Stimulated activated CD4-positive, alpha-beta T cell treated with anti-CD3 and anti-CD28 coated beads, Interleukin-15, amount 100 ng/mL, for 1 hour (primary cell): ENCODE results near the gene ZNF740.
A peak's percentile ranks its signal among the peaks of the same experiment; 100 is the strongest.

Experiments used
- DNase-seq, 2 donors: peaks; one replicate each; pipeline ENCODE4 v3.0.0-alpha.2; 2020; ENCODE audit warnings: low read depth in 1 of 2, low spot score in 1 of 2

Gene ZNF740

DNA sequence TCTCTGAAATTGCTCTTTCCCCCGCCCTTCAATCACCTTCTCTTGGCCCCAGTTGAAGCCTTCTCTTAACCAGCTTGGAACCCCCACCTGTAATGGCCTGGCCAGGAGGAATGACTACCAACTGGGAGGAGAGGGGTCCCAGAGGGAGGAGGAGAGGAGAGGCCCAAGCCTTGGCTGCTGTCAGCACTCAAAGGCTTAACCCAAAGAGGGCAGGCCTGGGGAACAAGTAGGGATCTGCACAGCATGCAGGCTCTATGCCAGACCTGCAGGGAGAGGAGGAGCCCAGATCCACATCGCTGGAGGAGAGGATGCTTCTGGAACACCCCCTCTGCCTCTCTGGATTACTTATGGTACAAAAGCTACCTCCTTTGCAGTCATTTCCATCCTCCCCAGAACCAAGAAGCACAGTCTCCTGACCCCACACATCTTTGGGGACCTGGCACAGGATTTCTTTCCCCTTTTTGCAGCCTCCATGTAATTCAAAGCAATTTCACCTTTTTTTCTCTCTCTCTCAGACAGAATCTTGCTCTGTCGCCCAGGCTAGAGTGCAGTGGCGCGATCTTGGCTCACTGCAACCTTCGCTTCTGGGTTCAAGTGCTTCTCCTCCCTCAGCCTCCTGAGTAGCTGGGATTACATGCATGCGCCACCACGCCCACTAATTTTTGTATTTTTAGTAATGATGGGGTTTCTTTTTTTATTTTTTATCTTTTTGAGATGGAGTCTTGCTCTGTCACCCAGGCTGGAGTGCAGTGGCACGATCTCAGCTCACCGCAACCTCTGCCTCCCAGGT is 45.3 kb downstream of the ZNF740 start:
- no peak for DNase-seq

DNA sequence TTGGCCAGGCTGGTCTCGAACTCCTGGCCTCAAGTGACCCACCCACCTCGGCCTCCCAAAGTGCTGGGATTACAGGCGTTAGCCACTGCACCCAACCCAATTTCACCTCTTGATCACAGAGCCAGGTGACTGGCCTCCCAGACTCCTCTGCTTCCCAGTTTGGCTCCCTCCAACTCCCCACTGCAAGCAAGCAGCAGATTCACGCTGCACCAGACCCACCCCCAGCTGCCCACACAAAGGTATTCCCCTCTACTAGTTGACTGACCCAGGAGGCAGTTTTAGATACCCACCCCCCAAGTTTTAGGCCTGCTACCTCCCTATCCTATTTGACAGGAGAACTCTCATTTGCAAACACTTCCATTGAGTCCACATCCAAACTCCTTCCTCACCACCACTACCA is 46.3 kb downstream of the ZNF740 start:
- no peak for DNase-seq

GRCh38 chr12:53227341-53227740 is 46.8 kb downstream of the ZNF740 start:
- no peak for DNase-seq

DNA sequence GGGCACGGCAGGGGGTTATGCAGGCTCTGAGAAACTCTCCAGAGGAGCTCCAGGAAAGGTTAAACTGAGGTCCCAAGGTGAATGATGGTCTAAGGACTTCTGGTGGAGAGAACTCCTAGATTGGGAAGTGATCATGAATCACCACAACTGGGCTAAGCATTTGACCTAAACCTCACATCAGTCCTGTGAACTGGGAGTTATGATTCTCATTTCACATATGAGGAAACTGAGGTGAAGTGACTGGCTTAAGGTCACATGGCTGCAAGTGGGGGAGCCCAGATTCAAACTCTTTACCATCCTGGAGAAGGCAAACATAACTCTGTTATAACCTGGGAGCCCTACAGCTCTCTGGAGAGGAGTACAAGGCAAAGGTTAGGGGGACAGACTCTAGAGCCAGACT is 47.3 kb downstream of the ZNF740 start:
- DNase-seq = no peak

DNA sequence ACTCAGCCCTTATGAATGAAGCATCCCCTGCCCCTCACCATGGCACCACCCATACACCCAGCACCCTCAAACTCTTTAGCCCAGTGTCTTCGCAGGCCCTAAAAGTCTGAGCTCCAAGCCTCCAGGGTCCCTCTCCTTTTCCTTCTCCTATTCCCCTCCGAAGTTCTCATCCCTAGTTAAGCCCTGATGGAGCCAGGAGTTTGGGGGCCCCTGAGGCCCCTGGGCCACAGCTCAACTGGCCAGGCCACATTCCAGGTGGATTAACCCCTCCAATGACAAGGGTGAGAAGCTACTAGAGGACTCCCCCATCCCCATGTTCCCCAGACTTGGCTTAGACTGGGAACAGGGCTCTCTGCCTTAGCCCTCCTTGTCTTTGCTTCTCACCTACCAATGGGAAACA is 48.9 kb downstream of the ZNF740 start:
- no peak for DNase-seq

DNA sequence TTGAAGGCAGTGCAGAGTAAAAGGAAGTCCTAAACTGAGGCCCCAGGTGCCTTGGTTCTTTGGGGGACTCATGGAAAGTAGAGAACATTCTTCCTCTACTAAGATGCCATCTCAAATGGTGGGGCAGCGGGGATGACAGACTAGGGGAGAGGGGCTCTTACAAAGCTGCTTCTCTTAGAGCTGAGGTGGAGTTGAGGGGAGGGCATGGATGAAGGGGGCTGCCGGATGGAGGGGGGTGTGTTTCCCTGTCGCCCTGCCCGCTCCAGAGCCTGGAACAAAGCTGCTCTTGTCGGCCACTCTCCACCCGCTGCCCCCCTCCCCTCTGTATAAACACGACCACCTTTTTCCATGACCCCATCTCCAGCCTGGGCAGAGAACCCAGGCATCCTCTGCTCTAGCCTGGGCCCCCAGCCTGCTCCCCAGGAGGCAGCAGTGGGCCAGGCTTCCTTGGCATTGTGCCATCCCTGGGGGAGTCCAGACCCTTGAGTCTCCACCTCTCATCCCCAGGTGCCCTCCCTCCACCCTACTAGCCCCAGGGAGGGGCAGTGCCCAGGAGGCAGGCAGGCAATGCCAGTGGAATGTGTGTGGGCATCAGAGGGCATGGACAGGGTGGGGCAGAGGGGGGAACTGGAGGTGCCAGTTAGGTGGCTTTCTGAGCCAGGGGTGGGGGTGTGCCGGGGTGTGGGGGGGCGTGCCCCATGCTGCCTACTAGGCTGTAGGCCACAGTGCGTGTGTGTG is 49.8 kb downstream of the ZNF740 start:
- no peak for DNase-seq

GRCh38 chr12:53231671-53231920 is 51.1 kb downstream of the ZNF740 start:
- DNase-seq = no peak

- DNase-seq = peak; percentile 48 to 62
Observed at GRCh38 chr12:53231921-53232645, 51.6 kb downstream of the ZNF740 start, which contains the start of gene RARG. TSS of gene RARG (minus strand) at chr12:53232209. CDS start at chr12:53227545, 4,664 bp downstream.

- DNase-seq = no peak
Observed at GRCh38 chr12:53232646-53233461, 52.3 kb downstream of the ZNF740 start.

DNA sequence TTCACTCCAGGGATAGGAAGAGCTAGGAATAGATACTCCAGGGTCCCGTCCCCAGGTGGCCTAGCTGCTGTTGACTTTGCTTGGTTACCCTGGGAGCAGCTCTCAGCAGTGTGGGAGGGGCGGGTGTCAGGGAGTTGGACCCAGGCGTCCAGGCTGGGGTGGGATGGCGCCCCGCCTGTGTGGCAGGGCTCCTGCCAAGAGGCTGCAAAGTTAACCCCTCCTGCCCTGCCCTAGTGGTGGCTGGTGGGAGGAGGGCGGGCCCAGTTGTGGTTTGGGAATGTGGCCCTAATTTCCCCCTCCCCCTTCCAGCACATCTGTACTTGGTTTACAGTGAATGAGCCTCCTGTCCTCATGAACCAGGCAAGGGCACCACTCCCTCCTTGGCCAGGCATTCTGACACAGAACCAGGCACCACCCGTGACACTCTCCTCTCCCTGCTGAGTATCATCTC is 53.2 kb downstream of the ZNF740 start:
- no peak for DNase-seq

DNA sequence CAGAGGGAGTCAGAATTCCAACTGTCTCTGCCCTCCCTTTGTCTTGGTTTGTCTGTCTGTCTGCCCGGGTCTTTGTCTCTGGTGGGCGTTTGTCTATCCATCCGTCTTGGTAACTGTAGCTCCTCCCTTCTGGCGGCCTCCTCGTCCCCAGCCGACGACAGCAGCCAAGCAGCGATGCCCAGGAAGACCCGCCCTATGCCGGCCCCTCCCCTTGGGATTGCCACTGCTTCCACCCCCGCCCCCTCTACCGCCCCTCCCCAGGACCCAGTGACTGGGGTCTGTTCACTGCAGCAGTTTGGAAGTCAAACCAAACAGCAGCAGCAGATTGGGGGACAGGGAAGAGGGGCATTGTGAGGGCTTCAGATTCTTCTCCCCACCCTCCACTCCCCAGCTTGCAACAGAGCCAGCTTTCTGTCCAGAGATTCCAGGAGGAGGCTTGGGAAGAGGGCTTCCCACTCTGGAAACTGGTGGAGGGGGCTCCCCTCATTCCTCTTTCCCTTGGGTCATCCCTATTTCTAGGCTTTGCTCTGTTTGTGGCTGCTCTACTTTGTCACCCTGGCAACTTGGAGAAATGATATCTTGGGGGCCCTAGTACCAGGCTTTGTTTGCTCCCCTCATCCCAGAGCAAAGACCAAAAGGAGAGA is 53.9 kb downstream of the ZNF740 start:
- no peak for DNase-seq

GRCh38 chr12:53235164-53235563 is 54.6 kb downstream of the ZNF740 start:
- no peak for DNase-seq

DNA sequence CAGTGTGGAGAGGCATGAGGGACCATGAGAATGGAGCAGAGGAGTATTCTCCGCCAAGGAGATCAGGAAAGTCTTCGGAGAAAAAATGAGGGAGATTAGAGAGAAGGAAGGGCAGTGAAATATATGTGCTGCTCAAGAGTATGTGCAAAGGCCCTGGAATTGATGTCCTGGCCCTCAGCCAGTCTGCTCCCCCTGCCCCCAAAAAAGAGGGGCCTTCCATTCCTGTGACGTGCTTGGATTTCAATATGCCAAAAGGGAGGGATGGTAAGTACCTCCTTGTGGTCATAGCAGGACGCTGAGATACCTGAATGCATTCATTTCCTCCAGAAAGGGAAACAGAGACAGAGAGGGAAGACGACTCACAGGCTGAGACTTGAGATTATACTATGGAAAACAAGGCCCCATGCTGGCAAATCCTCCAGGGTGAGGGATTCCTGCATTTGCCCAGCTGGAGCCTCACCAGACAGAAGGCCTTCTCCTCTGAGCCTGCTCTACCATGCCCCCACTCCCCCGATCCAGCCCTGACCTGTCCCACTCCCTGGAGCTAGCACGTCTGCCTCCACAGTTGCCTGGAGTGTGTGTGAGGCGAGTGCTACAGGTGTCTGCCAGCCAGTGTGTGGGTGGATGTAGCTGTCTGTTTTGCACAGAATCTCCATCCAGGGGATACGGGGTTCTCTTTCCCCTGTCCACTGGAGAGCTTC is 55.4 kb downstream of the ZNF740 start:
- DNase-seq = no peak

DNA sequence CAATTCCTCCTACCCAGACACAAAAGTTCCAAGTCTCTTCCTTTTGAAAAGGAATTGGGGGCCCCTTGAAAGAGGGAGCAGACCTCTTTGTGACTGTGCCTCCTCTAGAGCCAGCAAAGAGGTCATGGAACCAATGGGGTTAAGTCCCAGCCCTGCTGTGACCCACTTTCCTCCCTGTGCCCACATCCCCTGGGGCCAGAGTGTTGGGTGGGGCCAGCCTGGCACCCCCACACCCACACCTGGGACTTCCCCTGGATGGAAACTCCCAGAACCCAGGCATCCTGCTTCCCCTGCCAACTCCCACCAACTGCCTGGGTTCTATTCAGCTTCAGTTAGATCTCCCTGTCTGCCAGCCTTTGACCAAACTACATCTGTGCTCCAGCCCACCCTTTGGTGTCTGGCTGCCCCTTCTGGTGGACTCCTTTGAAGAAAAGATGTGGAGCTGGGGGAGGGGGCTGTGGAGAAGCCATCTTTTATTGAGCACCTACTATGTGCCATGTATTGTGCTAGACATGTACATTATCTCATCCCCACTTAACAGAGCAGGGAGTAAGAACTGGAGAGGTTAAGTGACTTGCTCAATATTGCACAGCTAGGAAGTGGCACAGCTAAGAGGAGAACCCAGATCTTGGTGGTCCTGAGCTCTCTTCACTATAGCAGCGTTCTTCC is 56.1 kb downstream of the ZNF740 start:
- peak in 1 of 2 donors; percentile 37 for DNase-seq

DNA sequence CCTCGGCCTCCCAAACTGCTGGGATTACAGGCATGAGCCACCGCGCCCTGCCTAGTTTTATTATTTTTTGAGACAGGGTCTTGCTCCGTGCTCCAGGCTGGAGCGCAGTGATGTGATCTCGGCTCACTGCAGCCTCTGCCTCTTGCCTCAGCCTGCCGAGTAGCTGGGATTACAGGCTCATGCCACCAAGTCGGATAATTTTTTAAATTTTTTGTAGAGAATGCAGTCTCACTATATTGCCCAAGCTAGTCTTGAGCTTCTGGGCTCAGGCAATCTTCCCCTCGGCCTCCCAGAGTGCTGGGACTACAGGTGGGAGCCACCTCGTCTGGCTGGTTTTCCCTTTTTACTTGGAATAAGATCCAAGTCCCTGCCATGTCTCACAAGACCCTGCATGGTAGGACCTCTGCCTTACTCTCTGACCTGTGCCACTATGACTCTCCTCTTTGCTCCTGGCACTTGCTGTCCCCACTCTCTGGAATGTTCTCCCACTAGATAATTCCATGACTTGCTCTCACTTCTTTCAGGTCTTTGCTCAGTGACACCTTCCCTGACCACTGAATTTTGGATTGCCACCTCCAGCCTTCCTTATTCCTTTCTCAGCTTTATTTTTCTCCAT is 59.2 kb downstream of the ZNF740 start:
- no peak for DNase-seq

- no peak for DNase-seq
Observed at GRCh38 chr12:53241623-53242412, 61.3 kb downstream of the ZNF740 start.

DNA sequence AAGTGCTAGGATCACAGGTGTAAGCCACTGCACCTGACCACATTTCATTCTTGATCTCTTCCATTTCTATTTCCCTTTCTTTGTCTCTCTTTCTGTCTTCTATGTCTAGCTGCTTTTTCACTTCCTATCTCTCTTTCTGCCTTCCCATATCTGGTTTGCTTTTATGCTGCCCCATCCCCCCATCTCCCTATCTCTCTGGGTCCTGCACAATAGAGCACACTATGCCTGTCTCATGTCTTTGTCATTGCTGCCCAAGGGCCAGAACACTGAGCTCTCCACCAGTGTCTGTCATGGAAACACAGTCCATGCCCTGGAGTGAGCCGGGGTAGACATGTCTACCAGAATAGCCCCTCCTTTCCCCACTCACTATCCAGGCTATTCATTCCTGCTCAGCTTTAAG is 63.8 kb downstream of the ZNF740 start:
- no peak for DNase-seq
